ENCODE data around the gene ARSB.

ARSB gene

GRCh38 chr5:79025054-79025472 lies 40.0 kb upstream of the ARSB start:
- Histone ChIP-seq H3K4me3 (ENCODE audit: low read depth, low read length) (peak overlapping the region; percentile 43), H3K36me3 (replicated peaks) (no peaks in the 10 kb centered on the region), H3K27ac (no peak overlapping the region), H3K27me3 (replicated peaks) (no peaks in the 10 kb centered on the region)
- DNase-seq: peak; percentile 36
- TF ChIP-seq, protein P1, sequence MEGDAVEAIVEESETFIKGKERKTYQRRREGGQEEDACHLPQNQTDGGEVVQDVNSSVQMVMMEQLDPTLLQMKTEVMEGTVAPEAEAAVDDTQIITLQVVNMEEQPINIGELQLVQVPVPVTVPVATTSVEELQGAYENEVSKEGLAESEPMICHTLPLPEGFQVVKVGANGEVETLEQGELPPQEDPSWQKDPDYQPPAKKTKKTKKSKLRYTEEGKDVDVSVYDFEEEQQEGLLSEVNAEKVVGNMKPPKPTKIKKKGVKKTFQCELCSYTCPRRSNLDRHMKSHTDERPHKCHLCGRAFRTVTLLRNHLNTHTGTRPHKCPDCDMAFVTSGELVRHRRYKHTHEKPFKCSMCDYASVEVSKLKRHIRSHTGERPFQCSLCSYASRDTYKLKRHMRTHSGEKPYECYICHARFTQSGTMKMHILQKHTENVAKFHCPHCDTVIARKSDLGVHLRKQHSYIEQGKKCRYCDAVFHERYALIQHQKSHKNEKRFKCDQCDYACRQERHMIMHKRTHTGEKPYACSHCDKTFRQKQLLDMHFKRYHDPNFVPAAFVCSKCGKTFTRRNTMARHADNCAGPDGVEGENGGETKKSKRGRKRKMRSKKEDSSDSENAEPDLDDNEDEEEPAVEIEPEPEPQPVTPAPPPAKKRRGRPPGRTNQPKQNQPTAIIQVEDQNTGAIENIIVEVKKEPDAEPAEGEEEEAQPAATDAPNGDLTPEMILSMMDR (IDR thresholded peaks at IDR 0.05; ENCODE audit: low read depth, low read length, missing control alignments): peak; percentile 94
- in situ Hi-C loops (cut with HindIII; ENCODE audit: low pct_ligation_motif_present, low sequenced_read_pairs): no loop called here

- no peaks in the 10 kb centered on the region for H3K27me3 ChIP-seq (replicated peaks)
- in situ Hi-C loops (cut with HindIII; ENCODE audit: low pct_ligation_motif_present, low sequenced_read_pairs): no loop called here
- TF ChIP-seq, protein P1 (IDR thresholded peaks at IDR 0.05; ENCODE audit: low read depth, low read length, missing control alignments): no peak
Measured at GRCh38 chr5:79023947-79024346, 38.8 kb upstream of the ARSB start.

GRCh38 chr5:79023348-79023747 lies 38.2 kb upstream of the ARSB start:
- TF ChIP-seq, protein P1 (IDR thresholded peaks at IDR 0.05; ENCODE audit: low read depth, low read length, missing control alignments): no peak
- Histone ChIP-seq H3K36me3 (replicated peaks) (no peaks in the 10 kb centered on the region), H3K4me3 (ENCODE audit: low read depth, low read length) (no peak overlapping the region), H3K27ac (no peak overlapping the region), H3K27me3 (replicated peaks) (no peaks in the 10 kb centered on the region)
- no peak for DNase-seq
- in situ Hi-C loops (cut with HindIII; ENCODE audit: low pct_ligation_motif_present, low sequenced_read_pairs): no loop called here

More at GRCh38 chr5:79023947-79024346, 38.8 kb upstream of the ARSB start:
- no peak for DNase-seq
- Histone ChIP-seq H3K4me3 (ENCODE audit: low read depth, low read length) (no peak overlapping the region), H3K36me3 (replicated peaks) (no peaks in the 10 kb centered on the region), H3K27ac (no peak overlapping the region)

- no peak overlapping the region for H3K27ac ChIP-seq
- no peaks in the 10 kb centered on the region for H3K36me3 ChIP-seq (replicated peaks)
- no peaks in the 10 kb centered on the region for H3K27me3 ChIP-seq (replicated peaks)
- H3K4me3 ChIP-seq (ENCODE audit: low read depth, low read length): no peak overlapping the region
- TF ChIP-seq, protein P1 (IDR thresholded peaks at IDR 0.05; ENCODE audit: low read depth, low read length, missing control alignments): no peak
- DNase-seq: no peak
- in situ Hi-C loops (cut with HindIII; ENCODE audit: low pct_ligation_motif_present, low sequenced_read_pairs): no loop called here
Measured at GRCh38 chr5:79022771-79023170, 37.7 kb upstream of the ARSB start.

GRCh38 chr5:79021753-79022152 lies 36.6 kb upstream of the ARSB start:
- in situ Hi-C loops (cut with HindIII; ENCODE audit: low pct_ligation_motif_present, low sequenced_read_pairs): no loop called here
- Histone ChIP-seq H3K27me3 (replicated peaks) (no peaks in the 10 kb centered on the region), H3K36me3 (replicated peaks) (no peaks in the 10 kb centered on the region), H3K27ac (no peak overlapping the region), H3K4me3 (ENCODE audit: low read depth, low read length) (no peak overlapping the region)
- DNase-seq: no peak
- TF ChIP-seq, protein P1 (IDR thresholded peaks at IDR 0.05; ENCODE audit: low read depth, low read length, missing control alignments): no peak

DNA sequence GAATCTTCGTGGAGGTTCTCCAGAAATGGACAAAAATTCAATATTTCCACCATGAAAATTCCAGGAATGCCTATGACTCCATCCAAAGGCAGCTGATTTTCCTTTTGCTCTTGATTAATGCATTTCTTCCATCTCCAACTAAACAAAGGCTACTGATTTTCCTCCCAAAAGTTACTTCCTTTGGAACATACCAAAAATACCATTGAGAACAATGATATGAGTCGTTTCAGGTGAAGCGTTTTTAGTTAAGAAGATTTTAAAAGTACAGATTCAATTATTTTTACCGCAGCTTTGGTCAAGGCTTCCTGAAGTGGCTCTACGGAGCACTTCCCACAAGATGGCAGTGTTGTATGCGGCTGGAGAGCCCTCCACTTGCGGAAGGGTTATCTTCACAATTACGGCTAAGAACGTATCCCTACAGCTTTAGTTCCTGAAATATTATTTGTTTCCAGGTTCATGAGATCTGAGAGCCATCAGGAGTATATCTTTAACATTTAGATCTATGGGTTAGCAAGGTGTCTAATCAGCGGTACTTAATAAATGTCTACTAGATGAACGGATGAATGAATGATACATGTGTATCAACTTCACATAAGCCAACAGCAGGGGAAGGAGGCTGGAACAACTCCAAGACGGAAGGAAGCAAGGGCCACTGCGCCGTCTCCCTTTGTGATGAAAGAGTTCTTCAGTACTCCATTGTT lies 35.9 kb upstream of the ARSB start:
- Histone ChIP-seq H3K27me3 (replicated peaks) (no peaks in the 10 kb centered on the region), H3K36me3 (replicated peaks) (no peaks in the 10 kb centered on the region), H3K27ac (peak overlapping the region; percentile 39), H3K4me3 (ENCODE audit: low read depth, low read length) (peak overlapping the region; percentile 12)
- peak; percentile 64 for DNase-seq
- TF ChIP-seq, protein P1 (IDR thresholded peaks at IDR 0.05; ENCODE audit: low read depth, low read length, missing control alignments): peak; percentile 92
- in situ Hi-C loops (cut with HindIII; ENCODE audit: low pct_ligation_motif_present, low sequenced_read_pairs): no loop called here

All from brain microvascular endothelial cell (primary cell).